ENCODE data around the gene DNMBP. TPM values are rescaled to one million over a fixed set of nuclear protein-coding genes. Genes with fewer than 3 reads are reported as not detected.
A peak's percentile ranks its signal among the peaks of the same experiment; 100 is the strongest.
"Not testable (repeated sequence)": the region's sequence is repeated elsewhere in the genome, so short reads cannot be mapped to it uniquely, and the experiment has no call there.

The DNMBP gene
- total RNA-seq, 1 donor, result 13.0 TPM

- Histone ChIP-seq H3K9me3 (ENCODE audit: low read depth, low read length) (no peaks in the 10 kb centered on the region), H3K4me2 (ENCODE audit: insufficient read depth, low read length) (peak overlapping the region; percentile 54), H3K27ac (ENCODE audit: low read depth, low read length) (peak overlapping the region; percentile 82), H2AFZ (ENCODE audit: low read length) (no peak overlapping the region), H3K4me1 (ENCODE audit: insufficient read depth, low read length) (peaks cover 39% of the 10 kb centered on the region), H3K36me3 (ENCODE audit: insufficient read depth, low read length) (peaks cover 38% of the 10 kb centered on the region), H3K27me3 (ENCODE audit: insufficient read depth, low read length) (no peaks in the 10 kb centered on the region), H3K4me3 (ENCODE audit: insufficient read depth, low read length) (no peak overlapping the region), H3K79me2 (ENCODE audit: insufficient read depth, low read length) (peaks cover 46% of the 10 kb centered on the region), H4K20me1 (ENCODE audit: insufficient read depth, low read length) (no peaks in the 10 kb centered on the region)
- peak; percentile 91 for DNase-seq (ENCODE audit: insufficient read length, low spot score, missing footprints)
- TF ChIP-seq CTCF (IDR thresholded peaks at IDR 0.05; ENCODE audit: extremely low read depth, low read depth, low read length), result no peak
Measured at GRCh38 chr10:99966306-99966705, 43.4 kb downstream of the DNMBP start.

- no peak overlapping the region for H3K4me3 ChIP-seq (ENCODE audit: insufficient read depth, low read length)
- H3K79me2 ChIP-seq (ENCODE audit: insufficient read depth, low read length), result peaks cover 40% of the 10 kb centered on the region
- H3K4me2 ChIP-seq (ENCODE audit: insufficient read depth, low read length), result peak overlapping the region; percentile 54
- no peaks in the 10 kb centered on the region for H4K20me1 ChIP-seq (ENCODE audit: insufficient read depth, low read length)
- no peaks in the 10 kb centered on the region for H3K27me3 ChIP-seq (ENCODE audit: insufficient read depth, low read length)
- no peak for TF ChIP-seq CTCF (IDR thresholded peaks at IDR 0.05; ENCODE audit: extremely low read depth, low read depth, low read length)
- peaks cover 33% of the 10 kb centered on the region for H3K36me3 ChIP-seq (ENCODE audit: insufficient read depth, low read length)
- no peak overlapping the region for H2AFZ ChIP-seq (ENCODE audit: low read length)
- peak overlapping the region; percentile 82 for H3K27ac ChIP-seq (ENCODE audit: low read depth, low read length)
- no peak for DNase-seq (ENCODE audit: insufficient read length, low spot score, missing footprints)
- H3K4me1 ChIP-seq (ENCODE audit: insufficient read depth, low read length), result peaks cover 39% of the 10 kb centered on the region
- H3K9me3 ChIP-seq (ENCODE audit: low read depth, low read length), result no peaks in the 10 kb centered on the region
Measured at GRCh38 chr10:99965700-99966099, 44.0 kb downstream of the DNMBP start.

GRCh38 chr10:99964791-99965190, 45.0 kb downstream of the DNMBP start:
- peaks cover 37% of the 10 kb centered on the region for H3K79me2 ChIP-seq (ENCODE audit: insufficient read depth, low read length)
- peak; percentile 22 for TF ChIP-seq CTCF (IDR thresholded peaks at IDR 0.05; ENCODE audit: extremely low read depth, low read depth, low read length)
- H3K9me3 ChIP-seq (ENCODE audit: low read depth, low read length), result no peaks in the 10 kb centered on the region
- no peaks in the 10 kb centered on the region for H4K20me1 ChIP-seq (ENCODE audit: insufficient read depth, low read length)
- peak overlapping the region; percentile 82 for H3K27ac ChIP-seq (ENCODE audit: low read depth, low read length)
- no peak overlapping the region for H3K4me2 ChIP-seq (ENCODE audit: insufficient read depth, low read length)
- no peak overlapping the region for H3K4me3 ChIP-seq (ENCODE audit: insufficient read depth, low read length)
- H3K36me3 ChIP-seq (ENCODE audit: insufficient read depth, low read length), result peaks cover 25% of the 10 kb centered on the region
- H2AFZ ChIP-seq (ENCODE audit: low read length), result no peak overlapping the region
- DNase-seq (ENCODE audit: insufficient read length, low spot score, missing footprints), result no peak
- H3K4me1 ChIP-seq (ENCODE audit: insufficient read depth, low read length), result peaks cover 39% of the 10 kb centered on the region
- H3K27me3 ChIP-seq (ENCODE audit: insufficient read depth, low read length), result no peaks in the 10 kb centered on the region

GRCh38 chr10:99963467-99964165, 46.1 kb downstream of the DNMBP start:
- H3K9me3 ChIP-seq (ENCODE audit: low read depth, low read length); H3K4me3 ChIP-seq (ENCODE audit: insufficient read depth, low read length); H2AFZ ChIP-seq (ENCODE audit: low read length); H4K20me1 ChIP-seq (ENCODE audit: insufficient read depth, low read length); DNase-seq (ENCODE audit: insufficient read length, low spot score, missing footprints); H3K27me3 ChIP-seq (ENCODE audit: insufficient read depth, low read length): not testable (repeated sequence)
- Histone ChIP-seq H3K27ac (ENCODE audit: low read depth, low read length) (peak overlapping the region; percentile 74), H3K4me2 (ENCODE audit: insufficient read depth, low read length) (peak overlapping the region; percentile 53), H3K4me1 (ENCODE audit: insufficient read depth, low read length) (peaks cover 45% of the 10 kb centered on the region), H3K36me3 (ENCODE audit: insufficient read depth, low read length) (peaks cover 13% of the 10 kb centered on the region), H3K79me2 (ENCODE audit: insufficient read depth, low read length) (peaks cover 36% of the 10 kb centered on the region)

All from osteoblast (primary cell).